RWPE2 (cell line): Measurements from ENCODE around the gene ANKS6.

Experiments used
- ATAC-seq: fragments of 200-7000 bp; cut with Tn5 transposase; 3 replicates; pipeline ENCODE4 v1.9.1; 2021; ENCODE audit warnings: low read depth
- DNase-seq: peaks from one replicate; pipeline ENCODE4 v3.0.0-alpha.2; 2020; ENCODE audit warnings: low spot score
- H3K27ac ChIP-seq: fragments of 450-650 bp; 2 replicates; pipeline ENCODE4 v1.5.1; 2017; ENCODE audit warnings: mild to moderate bottlenecking; ENCODE audit not compliant: poor library complexity, severe bottlenecking
- H3K27me3 ChIP-seq: fragments of 250-450 bp; sonication (Bioruptor Pico); 2 replicates; pipeline ENCODE4 v1.5.1; 2021; ENCODE audit warnings: mild to moderate bottlenecking, moderate library complexity; ENCODE audit not compliant: insufficient read depth, poor library complexity, severe bottlenecking
- H3K36me3 ChIP-seq: fragments of 250-450 bp; sonication (Bioruptor Pico); 2 replicates; pipeline ENCODE4 v1.5.1; 2020; ENCODE audit warnings: low read depth, mild to moderate bottlenecking, moderate library complexity
- H3K4me1 ChIP-seq: fragments of 250-450 bp; sonication (Bioruptor Pico); 2 replicates; pipeline ENCODE4 v1.5.1; 2021; ENCODE audit warnings: mild to moderate bottlenecking, moderate library complexity; ENCODE audit not compliant: insufficient read depth, poor library complexity, severe bottlenecking
- H3K4me3 ChIP-seq: fragments of 250-450 bp; sonication (Bioruptor Pico); 2 replicates; pipeline ENCODE4 v1.5.1; 2021; ENCODE audit warnings: mild to moderate bottlenecking, moderate library complexity; ENCODE audit not compliant: severe bottlenecking
- H3K9me3 ChIP-seq: fragments of 250-450 bp; sonication (Bioruptor Pico); 2 replicates; pipeline ENCODE4 v1.5.1; 2021; ENCODE audit warnings: mild to moderate bottlenecking, moderate library complexity; ENCODE audit not compliant: severe bottlenecking
- CTCF ChIP-seq: fragments of 450-650 bp; IDR thresholded peaks from one replicate; pipeline ENCODE4 v1.5.1; 2017; ENCODE audit warnings: mild to moderate bottlenecking, moderate library complexity; ENCODE audit not compliant: poor library complexity, severe bottlenecking

ANKS6 gene

GRCh38 chr9:98787766-98788335 is 8.5 kb downstream of the ANKS6 start:
- no peak overlapping the region for H3K27ac ChIP-seq
- H3K4me3 ChIP-seq: no peak overlapping the region
- DNase-seq: no peak
- TF ChIP-seq CTCF: no peak
- H3K9me3 ChIP-seq: no peaks in the 10 kb centered on the region
- H3K27me3 ChIP-seq: no peaks in the 10 kb centered on the region
- ATAC-seq: no peak
- H3K36me3 ChIP-seq: peaks cover 9% of the 10 kb centered on the region
- peaks cover 4% of the 10 kb centered on the region for H3K4me1 ChIP-seq

- Histone ChIP-seq H3K4me3 (no peak overlapping the region), H3K27me3 (no peaks in the 10 kb centered on the region), H3K9me3 (no peaks in the 10 kb centered on the region), H3K27ac (no peak overlapping the region), H3K4me1 (peaks cover 13% of the 10 kb centered on the region), H3K36me3 (peaks cover 9% of the 10 kb centered on the region)
- ATAC-seq (no peak), DNase-seq (no peak)
- TF ChIP-seq CTCF: no peak
Measured at GRCh38 chr9:98786750-98787510, 9.4 kb downstream of the ANKS6 start.

GRCh38 chr9:98784831-98785806 is 11.2 kb downstream of the ANKS6 start:
- no peak overlapping the region for H3K27ac ChIP-seq
- H3K36me3 ChIP-seq: peaks cover 8% of the 10 kb centered on the region
- ATAC-seq (no peak), DNase-seq (no peak)
- no peaks in the 10 kb centered on the region for H3K9me3 ChIP-seq
- H3K27me3 ChIP-seq: no peaks in the 10 kb centered on the region
- H3K4me3 ChIP-seq: no peak overlapping the region
- peaks cover 14% of the 10 kb centered on the region for H3K4me1 ChIP-seq
- TF ChIP-seq CTCF: no peak

- Histone ChIP-seq H3K27ac (no peak overlapping the region), H3K27me3 (no peaks in the 10 kb centered on the region), H3K36me3 (no peaks in the 10 kb centered on the region; the same call in 1 of the 2 replicates), H3K4me3 (no peak overlapping the region), H3K9me3 (no peaks in the 10 kb centered on the region), H3K4me1 (peaks cover 14% of the 10 kb centered on the region)
- ATAC-seq: no peak
- DNase-seq: no peak
- no peak for TF ChIP-seq CTCF
Measured at GRCh38 chr9:98783518-98784226, 12.7 kb downstream of the ANKS6 start.
